ENCODE data around the gene AQP1.

DNA sequence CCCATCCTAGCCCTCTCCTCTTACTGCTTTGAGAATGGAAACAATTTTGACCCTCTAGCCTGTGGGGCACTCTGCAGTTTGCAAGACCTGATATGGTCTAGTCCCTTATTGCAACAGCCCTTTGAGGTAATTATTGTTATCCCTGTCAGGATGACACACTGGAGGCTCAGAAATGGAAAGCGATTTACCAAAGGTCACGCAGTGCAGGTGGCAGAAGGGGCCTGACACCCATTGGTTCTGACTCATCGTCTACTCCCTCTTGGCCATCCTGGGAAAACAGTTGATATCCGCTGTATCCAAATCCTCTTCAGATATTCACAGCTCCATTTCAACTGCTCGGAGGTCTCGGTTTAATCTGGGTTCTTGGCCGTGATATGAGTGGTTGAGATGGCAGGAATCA lies 44.7 kb upstream of the AQP1 start:
- TF ChIP-seq CTCF (IDR thresholded peaks at IDR 0.05) (no peak), POLR2AphosphoS5 (IDR thresholded peaks at IDR 0.05; ENCODE audit: insufficient read depth in 1 of 2, low read depth in 1 of 2) (no peak)
